GM12878 (cell line): ENCODE data around the gene C1QTNF1. TPM values are rescaled to one million over a fixed set of nuclear protein-coding genes. Genes with fewer than 3 reads are reported as not detected.

Experiments used
- CEBPB ChIP-seq, 2 experiments: fragments of 150-350 bp in 1 of 2; IDR thresholded peaks; 2 replicates each; pipeline ENCODE4 v1.6.1; 2012 to 2014; ENCODE audit warnings: low read depth in 2 of 2, low read length in 2 of 2, borderline replicate concordance in 1 of 2, inconsistent platforms in 1 of 2
- CEBPZ ChIP-seq: fragments of 150-350 bp; IDR thresholded peaks from 2 replicates; pipeline ENCODE4 v1.6.1; 2016; ENCODE audit warnings: low read depth, low read length
- USF2 ChIP-seq: IDR thresholded peaks from 2 replicates; pipeline ENCODE4 v1.6.1; 2011; ENCODE audit warnings: low read depth, low read length, improper control_type of control experiment, borderline replicate concordance
- polyA plus RNA-seq, 11 experiments: library from polyadenylated mRNA; depleted of rRNA in 4 of 11; unstranded in 6 of 11; stranded (reverse) in 5 of 11; fragments of >200 nt; fragmentation: Nextera tagmentation in 4 of 11; fragmentation: Illumina TruSeq in 1 of 11; extraction: Ambion mirVana in 4 of 11; extraction: Trizol in 1 of 11; gene quantifications; 1 replicate in 1 of 11; 2 replicates in 10 of 11; pipeline versions ENCODE4 v1.2.1 to v1.2.3, GENCODE V29; 2011 to 2016; ENCODE audit warnings: inconsistent platforms in 2 of 11, missing spikeins in 2 of 11, low read depth in 1 of 11
- total RNA-seq, 4 experiments: library from RNA; depleted of rRNA in 3 of 4; stranded (reverse); fragments of >200 nt in 3 of 4; fragmentation: Illumina TruSeq in 1 of 4; extraction: Trizol in 1 of 4; gene quantifications; 2 replicates each; pipeline versions ENCODE4 v1.2.1 to v1.2.3, GENCODE V29; 2013 to 2021
- TF ChIP-seq, protein P1 (sequence below): fragments of 450-650 bp; IDR thresholded peaks from 2 replicates; pipeline ENCODE4 v1.6.1; 2016; ENCODE audit warnings: mild to moderate bottlenecking
- TF ChIP-seq, protein P2 (sequence below): fragments of 450-650 bp; IDR thresholded peaks from 2 replicates; pipeline ENCODE4 v1.6.1; 2017; ENCODE audit warnings: low read depth, mild to moderate bottlenecking, moderate library complexity

The C1QTNF1 gene
- total and polyA plus RNA-seq, 10 of the 15 experiments (the other 5 are each of a cell fraction or from before 2014, with no cell fraction given): 0.05 to 1.1 (median 0.15) TPM; not detected in 4

DNA sequence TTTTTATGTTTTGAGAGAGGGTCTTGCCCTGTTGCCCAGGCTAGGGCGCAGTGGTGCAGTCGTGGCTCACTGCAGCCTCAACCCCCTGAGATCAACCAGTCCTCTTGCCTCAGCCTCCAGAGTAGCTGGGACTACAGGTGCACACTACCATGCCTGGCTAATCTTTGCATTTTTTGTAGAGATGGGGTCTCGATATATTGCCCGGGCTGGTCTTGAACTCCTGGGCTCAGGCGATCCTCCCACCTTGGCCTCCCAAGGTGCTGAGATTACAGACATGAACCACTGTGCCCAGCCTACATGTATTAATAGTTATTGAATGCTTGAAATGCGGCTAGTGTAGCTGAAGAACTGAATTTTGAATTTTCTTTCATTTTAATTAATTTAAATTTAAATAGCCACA, 12.2 kb downstream of the C1QTNF1 start (continued):
- no peak for TF ChIP-seq USF2
- TF ChIP-seq, protein P1, sequence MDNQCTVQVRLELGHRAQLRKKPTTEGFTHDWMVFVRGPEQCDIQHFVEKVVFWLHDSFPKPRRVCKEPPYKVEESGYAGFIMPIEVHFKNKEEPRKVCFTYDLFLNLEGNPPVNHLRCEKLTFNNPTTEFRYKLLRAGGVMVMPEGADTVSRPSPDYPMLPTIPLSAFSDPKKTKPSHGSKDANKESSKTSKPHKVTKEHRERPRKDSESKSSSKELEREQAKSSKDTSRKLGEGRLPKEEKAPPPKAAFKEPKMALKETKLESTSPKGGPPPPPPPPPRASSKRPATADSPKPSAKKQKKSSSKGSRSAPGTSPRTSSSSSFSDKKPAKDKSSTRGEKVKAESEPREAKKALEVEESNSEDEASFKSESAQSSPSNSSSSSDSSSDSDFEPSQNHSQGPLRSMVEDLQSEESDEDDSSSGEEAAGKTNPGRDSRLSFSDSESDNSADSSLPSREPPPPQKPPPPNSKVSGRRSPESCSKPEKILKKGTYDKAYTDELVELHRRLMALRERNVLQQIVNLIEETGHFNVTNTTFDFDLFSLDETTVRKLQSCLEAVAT: no peak
- no peak for TF ChIP-seq CEBPZ
- TF ChIP-seq, protein P2, sequence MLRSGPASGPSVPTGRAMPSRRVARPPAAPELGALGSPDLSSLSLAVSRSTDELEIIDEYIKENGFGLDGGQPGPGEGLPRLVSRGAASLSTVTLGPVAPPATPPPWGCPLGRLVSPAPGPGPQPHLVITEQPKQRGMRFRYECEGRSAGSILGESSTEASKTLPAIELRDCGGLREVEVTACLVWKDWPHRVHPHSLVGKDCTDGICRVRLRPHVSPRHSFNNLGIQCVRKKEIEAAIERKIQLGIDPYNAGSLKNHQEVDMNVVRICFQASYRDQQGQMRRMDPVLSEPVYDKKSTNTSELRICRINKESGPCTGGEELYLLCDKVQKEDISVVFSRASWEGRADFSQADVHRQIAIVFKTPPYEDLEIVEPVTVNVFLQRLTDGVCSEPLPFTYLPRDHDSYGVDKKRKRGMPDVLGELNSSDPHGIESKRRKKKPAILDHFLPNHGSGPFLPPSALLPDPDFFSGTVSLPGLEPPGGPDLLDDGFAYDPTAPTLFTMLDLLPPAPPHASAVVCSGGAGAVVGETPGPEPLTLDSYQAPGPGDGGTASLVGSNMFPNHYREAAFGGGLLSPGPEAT: no peak
- no peak for TF ChIP-seq CEBPB (IDR thresholded peaks at IDR 0.05; ENCODE audit: borderline replicate concordance in 1 of 2, low read depth in 2 of 2, low read length in 2 of 2)
